Activated CD8-positive, alpha-beta memory T cell treated with anti-CD3 and anti-CD28 coated beads for 1 hour (primary cell): ENCODE data around the gene AVPR1A.
"Not testable (repeated sequence)": the region's sequence is repeated elsewhere in the genome, so short reads cannot be mapped to it uniquely, and the experiment has no call there.

Experiments
- DNase-seq, 2 donors: peaks; one replicate each; pipeline ENCODE4 v3.0.0-alpha.2; 2020; ENCODE audit warnings: low read depth in 1 of 2; ENCODE audit errors: extremely low read depth in 1 of 2

AVPR1A gene

GRCh38 chr12:63150713-63151622 lies at the start of gene AVPR1A:
AVPR1A (minus strand) TSS chr12:63151201; CDS start chr12:63150836, 365 bp downstream.
- no peak for DNase-seq

GRCh38 chr12:63196168-63196567 lies 45.2 kb upstream of the AVPR1A start:
- no peak for DNase-seq

- no peak for DNase-seq
Measured at GRCh38 chr12:63179224-63179623, 28.2 kb upstream of the AVPR1A start.

GRCh38 chr12:63170321-63170720 lies 19.3 kb upstream of the AVPR1A start:
- DNase-seq = no peak

- not testable (repeated sequence) for DNase-seq
Measured at GRCh38 chr12:63167741-63168140, 16.7 kb upstream of the AVPR1A start.

GRCh38 chr12:63164911-63165310 lies 13.9 kb upstream of the AVPR1A start:
- DNase-seq = no peak

GRCh38 chr12:63163541-63163940 lies 12.5 kb upstream of the AVPR1A start:
- no peak for DNase-seq

- no peak for DNase-seq
Measured at GRCh38 chr12:63155375-63155774, 4.4 kb upstream of the AVPR1A start.

- no peak for DNase-seq
Measured at GRCh38 chr12:63154560-63154959, 3.6 kb upstream of the AVPR1A start.

- DNase-seq = no peak
Measured at GRCh38 chr12:63152321-63152700, 1.3 kb upstream of the AVPR1A start.

- no peak for DNase-seq
Measured at GRCh38 chr12:63151623-63152320, 771 bp upstream of the AVPR1A start.

GRCh38 chr12:63149909-63150712 lies 890 bp downstream of the AVPR1A start:
- DNase-seq = no peak

GRCh38 chr12:63144556-63144955 lies 6.4 kb downstream of the AVPR1A start:
- no peak for DNase-seq

GRCh38 chr12:63138488-63138887 lies 12.5 kb downstream of the AVPR1A start:
- DNase-seq = no peak

GRCh38 chr12:63133981-63134380 lies 17.0 kb downstream of the AVPR1A start:
- no peak for DNase-seq

GRCh38 chr12:63132201-63132600 lies 18.8 kb downstream of the AVPR1A start:
- DNase-seq = no peak

- no peak for DNase-seq
Measured at GRCh38 chr12:63129927-63130326, 21.1 kb downstream of the AVPR1A start.

- no peak for DNase-seq
Measured at GRCh38 chr12:63124778-63125177, 26.2 kb downstream of the AVPR1A start.

GRCh38 chr12:63103494-63104131 lies 47.4 kb downstream of the AVPR1A start:
- DNase-seq = no peak

- DNase-seq = no peak
Measured at GRCh38 chr12:63101920-63102319, 49.1 kb downstream of the AVPR1A start.

- no peak for DNase-seq
Measured at GRCh38 chr12:63098851-63099250, 52.1 kb downstream of the AVPR1A start.
